Peyer's patch (tissue), 4 donors: ENCODE data around the gene CBLN2. TPM values are rescaled to one million over a fixed set of nuclear protein-coding genes. Genes with fewer than 3 reads are reported as not detected.

Experiments
- DNase-seq, 3 donors: peaks; one replicate each; pipeline ENCODE4 v3.0.0-alpha.2; 2017 to 2019
- H3K27ac ChIP-seq, 4 donors: fragments of 200-600 bp; sonication (generic); one replicate each; pipeline ENCODE4 v1.5.1; 2016 to 2019
- H3K27me3 ChIP-seq, 2 donors: fragments of 200-600 bp; sonication (generic); one replicate each; pipeline ENCODE4 v1.5.1; 2019
- H3K36me3 ChIP-seq, 3 donors: fragments of 200-600 bp; sonication (generic); one replicate each; pipeline ENCODE4 v1.5.1; 2016 to 2019
- H3K4me1 ChIP-seq, 4 donors: fragments of 200-600 bp; sonication (generic); one replicate each; pipeline ENCODE4 v1.5.1; 2016 to 2019
- H3K4me3 ChIP-seq, 4 donors: fragments of 200-600 bp; sonication (generic); 1 replicate in 3 of 4; 2 replicates in 1 of 4; pipeline ENCODE4 v1.5.1; 2016 to 2019; ENCODE audit warnings: mild to moderate bottlenecking in 1 of 4
- H3K9me3 ChIP-seq, 4 donors: fragments of 200-600 bp; sonication (generic); one replicate each; pipeline ENCODE4 v1.5.1; 2016 to 2019; ENCODE audit warnings: mild to moderate bottlenecking in 1 of 4
- CTCF ChIP-seq, 6 experiments: fragments of 450-650 bp in 4 of 6; fragments of 200-600 bp in 2 of 6; sonication (generic) in 1 of 6; IDR thresholded peaks; one replicate each; pipeline ENCODE4 v1.5.1; 2017 to 2019; ENCODE audit warnings: antibody characterized with exemption in 6 of 6, mild to moderate bottlenecking in 3 of 6, moderate library complexity in 1 of 6
- POLR2A ChIP-seq, 2 donors: fragments of 450-650 bp; IDR thresholded peaks; one replicate each; pipeline ENCODE4 v1.5.1; 2017; ENCODE audit warnings: antibody characterized with exemption in 2 of 2, mild to moderate bottlenecking in 2 of 2, moderate library complexity in 2 of 2
- total RNA-seq, 4 donors: library from RNA; depleted of rRNA; stranded (reverse); fragments of >200 nt; gene quantifications; one replicate each; pipeline ENCODE4 v1.1.0, GENCODE V29; 2016

CBLN2 gene
- total RNA-seq, 4 donors from 2014 or later, result 1.9 to 5.0 (median 2.5) TPM; not detected in 1

GRCh38 chr18:72542342-72542741 lies 1.8 kb downstream of the CBLN2 start:
- no peak for DNase-seq
- H3K27me3 ChIP-seq, result no peaks in the 10 kb centered on the region

GRCh38 chr18:72541871-72542332 lies 2.2 kb downstream of the CBLN2 start:
- Histone ChIP-seq H3K4me3 (peak overlapping the region in 1 of 4 donors; percentile 30), H3K9me3 (peaks cover 0 to 7% (median 0%) of the 10 kb centered on the region in 4 donors), H3K27ac (no peak overlapping the region), H3K4me1 (peaks cover 0 to 5% (median 0%) of the 10 kb centered on the region in 4 donors), H3K36me3 (no peaks in the 10 kb centered on the region), H3K27me3 (no peaks in the 10 kb centered on the region)
- no peak for DNase-seq
- TF ChIP-seq POLR2A (IDR thresholded peaks at IDR 0.05) (no peak), CTCF (IDR thresholded peaks at IDR 0.05) (no peak)

More at GRCh38 chr18:72542342-72542741, 1.8 kb downstream of the CBLN2 start:
- no peak overlapping the region for H3K27ac ChIP-seq
- peaks cover 0 to 5% (median 0%) of the 10 kb centered on the region in 4 donors for H3K4me1 ChIP-seq
- no peaks in the 10 kb centered on the region for H3K36me3 ChIP-seq
- TF ChIP-seq POLR2A (IDR thresholded peaks at IDR 0.05) (no peak), CTCF (IDR thresholded peaks at IDR 0.05) (no peak)
- H3K4me3 ChIP-seq, result peak overlapping the region in 1 of 4 donors; percentile 30
- H3K9me3 ChIP-seq, result peaks cover 0 to 7% (median 0%) of the 10 kb centered on the region in 4 donors

- no peaks in the 10 kb centered on the region for H3K27me3 ChIP-seq
These were observed 4.2 kb downstream of the CBLN2 start for GRCh38 chr18:72539901-72540300.

GRCh38 chr18:72530622-72531021 lies 13.5 kb downstream of the CBLN2 start:
- Histone ChIP-seq H3K9me3 (no peaks in the 10 kb centered on the region), H3K27ac (no peak overlapping the region), H3K4me3 (no peak overlapping the region), H3K4me1 (no peaks in the 10 kb centered on the region), H3K36me3 (no peaks in the 10 kb centered on the region), H3K27me3 (no peaks in the 10 kb centered on the region)
- DNase-seq, result no peak
- no peak for TF ChIP-seq POLR2A (IDR thresholded peaks at IDR 0.05)
- TF ChIP-seq CTCF (IDR thresholded peaks at IDR 0.05), result no peak

More at GRCh38 chr18:72539901-72540300, 4.2 kb downstream of the CBLN2 start:
- no peaks in the 10 kb centered on the region for H3K36me3 ChIP-seq
- no peak for DNase-seq
- H3K9me3 ChIP-seq, result peaks cover 0 to 7% (median 0%) of the 10 kb centered on the region in 4 donors
- H3K27ac ChIP-seq, result no peak overlapping the region
- H3K4me1 ChIP-seq, result peaks cover 0 to 5% (median 0%) of the 10 kb centered on the region in 4 donors
- TF ChIP-seq CTCF (IDR thresholded peaks at IDR 0.05), result no peak
- TF ChIP-seq POLR2A (IDR thresholded peaks at IDR 0.05), result no peak
- no peak overlapping the region for H3K4me3 ChIP-seq

GRCh38 chr18:72504866-72505265 lies 39.3 kb downstream of the CBLN2 start:
- H3K9me3 ChIP-seq, result no peaks in the 10 kb centered on the region
- H3K4me1 ChIP-seq, result no peaks in the 10 kb centered on the region
- no peaks in the 10 kb centered on the region for H3K36me3 ChIP-seq
- no peaks in the 10 kb centered on the region for H3K27me3 ChIP-seq
- no peak overlapping the region for H3K4me3 ChIP-seq
- DNase-seq, result no peak
- no peak overlapping the region for H3K27ac ChIP-seq
- TF ChIP-seq CTCF (IDR thresholded peaks at IDR 0.05), result no peak
- TF ChIP-seq POLR2A (IDR thresholded peaks at IDR 0.05), result no peak
